ENCODE data around the gene CMAS. TPM values are rescaled to one million over a fixed set of nuclear protein-coding genes. Genes with fewer than 3 reads are reported as not detected.

Gene CMAS
- total and polyA plus RNA-seq, 2 of the 8 experiments (the other 6 are each of a cell fraction or from before 2014, with no cell fraction given) = 13.2 to 59.8 TPM

DNA sequence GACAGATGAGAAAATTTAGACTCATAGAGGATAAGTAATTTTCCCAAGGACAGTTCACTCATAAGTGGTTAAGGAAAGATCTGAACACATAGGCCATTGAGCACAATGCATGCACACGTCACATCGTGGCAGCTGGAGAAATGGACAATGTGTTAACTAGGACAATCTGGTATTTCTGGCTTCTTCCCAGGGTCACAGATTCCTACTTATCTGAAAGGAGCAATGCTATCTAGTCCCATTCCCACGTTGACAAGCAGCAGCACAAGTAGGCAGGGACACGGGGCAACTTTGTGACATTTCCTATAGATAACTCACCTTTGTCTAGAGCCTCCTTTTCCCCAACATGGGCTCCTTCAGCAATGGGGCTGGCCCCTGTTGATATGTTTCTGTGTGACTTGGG, 6.7 kb upstream of the CMAS start (continued):
- TF ChIP-seq SP2 (IDR thresholded peaks at IDR 0.05; ENCODE audit: low read length) = no peak
- TF ChIP-seq, protein P1, sequence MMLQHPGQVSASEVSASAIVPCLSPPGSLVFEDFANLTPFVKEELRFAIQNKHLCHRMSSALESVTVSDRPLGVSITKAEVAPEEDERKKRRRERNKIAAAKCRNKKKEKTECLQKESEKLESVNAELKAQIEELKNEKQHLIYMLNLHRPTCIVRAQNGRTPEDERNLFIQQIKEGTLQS (IDR thresholded peaks at IDR 0.05; ENCODE audit: insufficient read depth, low read depth, low read length) = no peak
- TF ChIP-seq CHD7 (IDR thresholded peaks at IDR 0.05; ENCODE audit: insufficient replicate concordance, low read length) = no peak
- TF ChIP-seq, protein P2, sequence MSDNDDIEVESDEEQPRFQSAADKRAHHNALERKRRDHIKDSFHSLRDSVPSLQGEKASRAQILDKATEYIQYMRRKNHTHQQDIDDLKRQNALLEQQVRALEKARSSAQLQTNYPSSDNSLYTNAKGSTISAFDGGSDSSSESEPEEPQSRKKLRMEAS (IDR thresholded peaks at IDR 0.05) = no peak
- no peak for TF ChIP-seq NRF1 (IDR thresholded peaks at IDR 0.05; ENCODE audit: low read depth, low read length)
- TF ChIP-seq RAD21 (IDR thresholded peaks at IDR 0.05 in 1 of 2, conservative IDR thresholded peaks at IDR 0.05 in 1 of 2; ENCODE audit: low read depth in 2 of 2, low read length in 2 of 2) = no peak
